ENCODE results near the gene EPAS1. TPM values are rescaled to one million over a fixed set of nuclear protein-coding genes. Genes with fewer than 3 reads are reported as not detected.

EPAS1 gene
- polyA plus RNA-seq, 4 donors = 39.2 to 62.4 (median 43.0) TPM

DNA sequence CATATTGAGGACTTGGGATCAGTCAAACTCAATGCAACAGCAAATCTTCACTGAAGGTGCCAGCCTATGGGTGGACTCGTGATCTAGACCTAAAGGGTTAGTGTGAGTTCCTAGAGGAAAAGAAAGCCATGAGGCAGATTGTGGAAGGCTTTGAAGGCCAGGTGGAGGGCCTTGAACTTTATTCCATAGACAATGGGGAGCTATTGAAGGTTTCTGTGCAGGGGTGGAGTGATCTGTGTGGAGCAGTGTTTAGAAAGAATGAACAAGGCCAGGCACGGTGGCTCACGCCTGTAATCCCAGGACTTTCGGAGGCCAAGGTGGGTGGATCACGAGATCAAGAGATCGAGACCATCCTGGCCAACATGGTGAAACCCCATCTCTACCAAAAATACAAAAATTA, 61.5 kb downstream of the EPAS1 start:
- no peak for DNase-seq (ENCODE audit: low read depth in 4 of 4, low spot score in 2 of 4)

DNA sequence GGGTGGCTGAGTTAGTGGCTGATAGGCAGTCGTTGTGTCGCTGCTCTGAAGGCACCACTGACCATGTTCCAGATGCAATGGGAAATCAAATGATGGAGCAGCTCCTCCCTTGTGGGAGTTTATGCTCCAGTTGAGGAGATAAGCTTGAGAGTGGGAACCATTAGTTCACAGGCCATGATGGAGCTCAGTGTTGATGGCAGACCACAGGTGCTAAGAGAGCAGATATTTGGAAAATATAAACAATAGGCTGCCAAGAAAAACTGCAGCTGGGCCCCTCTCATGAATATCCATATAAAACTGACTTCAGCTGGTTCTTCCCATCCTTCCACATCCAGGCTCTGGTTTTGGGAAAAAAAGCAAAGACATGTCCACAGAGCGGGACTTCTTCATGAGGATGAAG, 63.1 kb downstream of the EPAS1 start:
- no peak for DNase-seq (ENCODE audit: low read depth in 4 of 4, low spot score in 2 of 4)

DNA sequence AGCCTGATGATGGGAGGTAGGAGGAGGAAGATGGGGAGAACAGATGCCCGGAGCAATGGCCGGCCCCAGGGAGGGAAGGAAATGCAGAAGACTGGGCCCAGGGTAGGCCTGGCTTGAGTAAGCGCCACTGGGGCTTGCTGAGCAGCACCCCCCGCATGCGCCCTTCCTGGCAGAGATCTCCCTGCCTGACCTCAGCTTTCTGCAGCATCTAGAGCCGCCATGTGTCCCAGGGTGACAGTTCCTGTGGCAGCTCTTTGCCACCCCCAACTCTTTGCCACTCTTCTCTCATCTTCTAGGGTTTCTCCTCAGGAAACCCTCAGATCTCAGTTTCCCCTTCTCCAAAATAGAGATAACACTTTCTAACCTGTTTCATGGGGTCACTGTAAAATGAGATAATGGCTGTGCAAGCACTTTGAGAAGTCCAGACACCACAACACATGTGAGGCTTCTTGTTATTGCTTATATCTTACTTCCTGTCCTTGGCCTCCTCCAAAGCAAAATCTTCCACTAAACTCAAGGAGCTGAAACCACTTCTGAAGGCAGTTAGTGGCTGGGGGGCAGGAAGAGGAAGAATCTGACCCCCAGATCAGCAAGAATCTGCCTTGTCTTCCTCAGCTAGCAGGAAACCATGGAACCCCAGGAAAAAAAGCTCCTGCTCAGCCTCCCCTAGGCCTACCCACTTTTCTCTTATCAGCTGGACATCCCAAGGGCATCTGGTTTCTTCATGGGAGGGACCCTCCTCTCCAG, 64.9 kb downstream of the EPAS1 start:
- no peak for DNase-seq (ENCODE audit: low read depth in 4 of 4, low spot score in 2 of 4)

DNA sequence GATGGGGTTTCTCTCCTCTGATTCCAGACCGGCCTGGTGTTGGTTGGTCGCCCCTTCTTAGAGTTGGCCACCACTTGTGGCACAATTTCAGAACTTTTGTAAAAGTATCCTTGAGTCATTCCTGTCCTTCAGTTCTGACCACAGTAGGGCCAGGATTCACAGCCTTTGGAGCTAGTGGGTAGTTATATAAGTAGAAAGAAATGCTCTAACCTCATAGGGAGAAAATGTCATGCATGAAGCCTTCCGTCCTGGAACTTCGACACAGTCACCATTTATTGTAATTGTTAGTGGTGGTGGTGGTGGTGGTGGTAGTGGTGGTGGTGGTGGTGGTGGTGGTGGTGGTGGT, 65.4 kb downstream of the EPAS1 start:
- no peak for DNase-seq (ENCODE audit: low read depth in 4 of 4, low spot score in 2 of 4)

DNA sequence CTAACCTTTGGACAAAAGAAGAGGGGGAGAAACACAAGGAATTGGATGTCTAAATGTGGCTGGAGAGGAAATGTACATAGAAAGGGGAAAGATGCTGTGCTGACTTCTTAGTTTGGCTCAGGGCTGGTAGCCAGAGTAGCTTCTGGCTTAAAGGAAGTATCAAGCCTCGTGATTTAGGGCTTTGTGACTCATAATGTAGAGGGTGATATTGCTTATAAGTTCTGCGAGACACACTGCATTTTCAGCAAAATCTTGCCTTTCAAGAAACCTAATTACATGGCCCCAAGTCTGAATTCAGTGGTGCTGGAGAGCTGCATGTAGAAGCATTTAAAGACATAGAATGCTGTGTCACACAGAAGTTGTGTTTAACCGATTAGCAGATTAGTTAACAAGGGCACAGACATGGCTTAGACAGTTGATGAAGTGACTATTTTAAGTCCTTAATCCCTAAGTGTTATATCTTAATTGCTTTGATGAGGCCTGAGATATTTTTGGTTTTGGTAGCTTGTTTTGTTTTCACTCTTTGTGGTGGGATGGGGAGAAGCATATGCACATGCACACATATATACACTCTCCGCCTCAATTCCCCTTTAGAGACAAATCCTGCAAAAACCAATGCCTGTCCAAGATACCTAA, 66.4 kb downstream of the EPAS1 start:
- no peak for DNase-seq (ENCODE audit: low read depth in 4 of 4, low spot score in 2 of 4)

DNA sequence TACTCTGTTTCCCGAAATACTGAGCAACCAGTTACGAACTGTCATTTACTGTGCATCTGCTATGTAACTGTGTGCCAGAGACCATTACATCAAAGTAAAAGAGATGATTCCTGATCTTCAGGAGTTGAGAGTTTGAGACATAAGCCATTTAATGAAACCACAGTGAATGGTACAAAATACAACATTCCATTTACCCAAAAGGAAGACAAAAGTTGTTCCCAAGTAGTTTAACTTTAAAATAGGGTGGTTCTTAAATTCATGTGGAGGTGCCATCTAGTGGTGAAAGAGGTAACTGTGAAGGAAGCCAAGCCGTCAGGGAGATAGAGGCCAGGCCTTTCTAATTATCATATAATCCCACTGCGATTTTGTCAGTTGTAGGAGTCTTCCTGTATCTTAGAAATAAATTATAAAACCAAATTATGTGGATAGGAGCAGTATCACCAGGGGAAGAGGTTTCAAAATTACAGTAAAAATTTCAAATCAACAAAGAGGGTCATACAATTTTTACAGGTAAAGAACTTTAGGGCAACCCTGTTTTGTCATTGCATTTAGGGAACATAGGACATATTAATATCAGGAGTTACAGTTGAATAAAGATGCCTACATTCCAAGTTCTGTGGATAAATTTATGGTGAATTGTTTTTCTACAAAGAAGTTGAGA, 67.7 kb downstream of the EPAS1 start:
- DNase-seq (ENCODE audit: low read depth in 4 of 4, low spot score in 2 of 4) = no peak

DNA sequence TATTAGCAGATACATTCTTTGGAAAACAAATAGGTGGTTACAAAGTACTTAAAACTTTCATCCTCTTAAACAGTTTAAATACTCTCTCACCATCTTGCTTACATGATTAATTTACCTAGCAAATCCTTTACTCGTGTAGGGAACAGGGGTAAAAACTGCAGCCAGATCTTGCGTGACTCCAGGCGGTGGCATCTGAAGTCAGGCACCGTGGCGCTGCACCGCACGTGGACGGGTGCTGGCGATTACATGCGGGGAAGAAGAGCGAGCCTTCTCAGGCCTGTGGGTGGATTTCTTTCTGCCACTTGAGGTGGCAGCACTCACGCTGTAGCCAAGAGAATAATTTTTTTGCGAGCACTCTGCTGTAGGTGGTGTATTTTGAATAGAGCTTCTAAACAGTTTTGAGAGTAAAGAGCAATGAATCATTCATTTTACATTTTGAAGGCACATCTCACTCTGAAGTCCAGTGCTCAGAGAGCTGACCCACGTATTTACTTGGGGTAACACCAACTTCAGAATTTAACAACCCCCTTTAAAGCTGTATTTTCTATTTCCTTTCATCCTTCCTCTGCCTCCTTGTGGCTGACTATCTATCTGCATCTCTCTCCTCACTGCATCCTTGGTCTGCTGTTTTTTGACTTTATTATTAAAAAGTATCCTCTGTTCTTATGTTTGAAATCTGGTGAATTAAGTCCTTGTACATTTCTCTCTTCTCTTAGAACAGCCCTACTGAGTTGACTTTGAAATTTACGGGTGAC, 68.9 kb downstream of the EPAS1 start:
- DNase-seq (ENCODE audit: low read depth in 4 of 4, low spot score in 2 of 4) = no peak

DNA sequence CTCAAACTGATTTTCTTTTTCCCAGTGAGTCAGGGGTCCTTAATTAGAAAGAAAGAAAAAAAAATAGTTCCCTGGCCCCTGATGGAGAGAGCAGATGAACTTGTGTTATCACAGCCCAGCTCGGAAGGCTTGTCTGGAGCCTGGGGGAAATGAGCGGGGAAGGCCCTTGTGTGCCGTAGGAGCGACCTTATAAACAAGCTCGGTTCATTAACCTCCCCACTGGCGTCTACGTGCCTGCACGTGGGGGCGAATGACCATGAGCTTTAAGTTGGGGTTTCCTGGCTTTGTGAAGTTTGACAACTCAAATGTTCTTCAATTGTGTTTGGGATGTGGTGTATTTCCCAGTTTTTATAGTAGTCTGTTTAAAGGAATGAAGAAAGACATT, 69.5 kb downstream of the EPAS1 start:
- no peak for DNase-seq (ENCODE audit: low read depth in 4 of 4, low spot score in 2 of 4)

DNA sequence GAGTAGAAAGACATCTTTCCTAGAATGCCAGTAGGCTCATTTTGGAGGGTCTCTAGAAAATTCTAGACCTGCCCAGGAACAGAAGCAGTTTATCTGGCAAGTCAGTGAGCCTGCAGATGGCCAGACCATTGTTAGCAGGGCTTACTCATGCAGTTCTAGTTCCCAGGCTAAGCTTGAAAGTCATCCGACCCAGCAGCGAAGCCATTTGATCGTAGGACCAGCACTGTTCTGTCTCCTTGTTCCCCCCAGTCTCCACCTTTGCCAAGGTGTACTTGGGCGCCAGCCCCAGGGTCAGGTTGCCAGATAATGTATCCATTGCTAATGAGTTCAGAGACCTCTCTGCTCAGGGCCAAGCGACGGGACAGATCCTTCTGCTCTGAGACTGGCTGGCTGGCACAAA, 70.1 kb downstream of the EPAS1 start:
- DNase-seq (ENCODE audit: low read depth in 4 of 4, low spot score in 2 of 4) = no peak

DNA sequence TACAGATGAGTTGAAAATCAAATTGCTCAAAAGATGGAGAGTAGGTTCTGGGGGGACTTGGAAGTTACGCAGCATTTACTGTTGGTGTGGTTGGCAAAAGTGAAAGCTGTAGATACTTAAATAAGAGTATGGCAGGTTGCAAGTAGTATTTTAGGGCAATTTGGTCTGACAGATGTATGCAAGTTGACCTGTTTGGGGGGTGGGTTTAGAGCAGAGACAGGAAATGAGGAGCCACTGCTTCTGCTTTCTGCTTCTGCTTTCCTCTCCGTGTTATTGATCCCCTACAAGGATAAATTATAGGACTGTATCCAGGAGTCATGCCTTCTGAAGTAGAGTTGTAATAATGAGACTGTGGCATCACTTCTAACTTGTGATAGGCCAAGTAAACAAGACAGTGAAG, 71.2 kb downstream of the EPAS1 start:
- DNase-seq (ENCODE audit: low read depth in 4 of 4, low spot score in 2 of 4) = no peak

DNA sequence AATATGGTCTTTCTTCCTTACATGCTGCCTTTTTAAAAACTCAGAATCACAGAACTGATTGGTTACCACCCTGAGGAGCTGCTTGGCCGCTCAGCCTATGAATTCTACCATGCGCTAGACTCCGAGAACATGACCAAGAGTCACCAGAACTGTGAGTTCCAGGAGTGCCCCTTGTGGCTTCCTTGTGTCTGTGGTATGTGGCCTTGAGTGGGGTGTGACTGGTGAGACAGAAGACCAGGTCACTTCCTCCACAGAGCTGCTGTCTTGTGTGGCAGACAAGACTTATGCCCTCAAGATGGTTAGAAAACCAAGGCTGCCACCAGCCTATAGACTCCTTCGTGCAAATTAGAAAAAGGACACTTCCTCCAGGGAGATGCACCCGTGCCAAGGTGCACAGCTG, 72.6 kb downstream of the EPAS1 start:
- no peak for DNase-seq (ENCODE audit: low read depth in 4 of 4, low spot score in 2 of 4)

DNA sequence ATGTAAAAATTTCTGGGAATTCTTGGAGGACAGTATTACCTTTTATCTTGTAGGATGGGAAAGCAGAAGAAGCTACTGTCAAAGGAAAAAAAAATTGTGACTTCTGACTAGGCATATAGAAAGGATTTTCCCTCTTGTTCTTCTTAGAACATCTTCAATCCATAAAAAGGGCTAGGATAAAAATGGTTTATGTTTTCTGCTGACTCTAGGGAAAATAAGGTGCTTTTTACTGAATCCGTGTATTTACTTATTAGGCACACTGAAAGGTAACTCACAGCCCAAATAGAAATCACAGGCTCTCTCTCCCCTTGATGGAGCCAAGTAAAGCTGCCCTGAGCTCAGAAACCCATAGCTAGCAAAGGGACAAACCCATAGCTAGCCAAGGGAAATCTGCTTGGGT, 74.6 kb downstream of the EPAS1 start:
- no peak for DNase-seq (ENCODE audit: low read depth in 4 of 4, low spot score in 2 of 4)

DNA sequence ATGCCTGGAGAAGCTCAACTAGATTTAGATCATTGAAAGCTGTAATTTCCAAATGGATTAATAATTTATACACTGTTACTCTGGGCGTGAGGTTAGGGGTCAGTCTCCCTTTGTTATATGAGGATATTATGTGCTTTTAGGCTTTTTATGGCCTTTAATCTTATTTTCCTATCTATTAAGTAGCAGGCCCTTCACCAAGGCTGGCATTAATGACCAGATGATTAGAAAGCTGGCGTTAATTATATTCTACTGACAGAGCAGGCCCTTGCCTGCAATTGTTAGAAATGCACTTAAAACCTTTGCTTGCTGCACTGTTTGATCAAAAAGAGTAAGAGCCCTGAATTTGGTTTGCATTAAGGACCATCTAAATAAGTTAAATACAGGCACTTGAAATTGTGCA, 75.3 kb downstream of the EPAS1 start:
- no peak for DNase-seq (ENCODE audit: low read depth in 4 of 4, low spot score in 2 of 4)

DNA sequence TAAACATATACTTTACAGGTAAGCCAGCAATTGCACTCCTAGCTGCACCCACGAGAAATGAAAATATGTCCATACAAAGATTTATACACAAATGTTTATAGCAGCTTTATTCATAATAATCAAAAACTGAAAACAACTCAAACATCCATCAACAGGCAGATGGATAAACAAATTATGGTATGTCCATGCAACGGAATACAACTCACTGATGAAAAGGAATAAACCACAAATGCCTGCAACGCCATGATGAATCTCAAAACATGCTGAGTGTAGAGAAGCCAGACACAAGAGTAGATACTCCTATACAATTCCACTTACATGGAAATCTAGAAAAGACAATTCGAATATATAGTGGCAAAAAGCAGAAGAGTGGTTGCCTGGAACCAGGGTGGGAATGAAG, 76.0 kb downstream of the EPAS1 start:
- DNase-seq (ENCODE audit: low read depth in 4 of 4, low spot score in 2 of 4) = no peak

DNA sequence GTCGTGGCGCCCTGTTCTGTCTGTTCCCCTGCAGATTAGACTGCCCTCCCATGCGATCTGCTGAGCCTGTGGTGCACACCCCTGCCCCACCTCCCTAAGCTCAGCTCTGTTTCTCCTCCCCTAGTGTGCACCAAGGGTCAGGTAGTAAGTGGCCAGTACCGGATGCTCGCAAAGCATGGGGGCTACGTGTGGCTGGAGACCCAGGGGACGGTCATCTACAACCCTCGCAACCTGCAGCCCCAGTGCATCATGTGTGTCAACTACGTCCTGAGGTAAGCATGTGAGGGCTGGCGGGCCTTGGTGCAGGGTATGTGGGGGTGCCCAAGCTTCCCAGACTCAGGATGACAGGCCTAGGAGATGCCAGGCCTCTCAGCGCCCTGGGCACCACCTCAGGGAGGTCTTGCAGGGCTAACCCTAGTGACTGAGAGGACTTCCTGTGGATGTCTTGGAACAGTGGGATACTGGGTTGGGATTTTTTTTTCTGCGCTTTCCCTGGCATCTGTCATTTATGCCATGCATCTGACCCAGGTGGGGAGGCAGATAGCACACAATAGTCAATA, 78.4 kb downstream of the EPAS1 start:
- no peak for DNase-seq (ENCODE audit: low read depth in 4 of 4, low spot score in 2 of 4)

DNA sequence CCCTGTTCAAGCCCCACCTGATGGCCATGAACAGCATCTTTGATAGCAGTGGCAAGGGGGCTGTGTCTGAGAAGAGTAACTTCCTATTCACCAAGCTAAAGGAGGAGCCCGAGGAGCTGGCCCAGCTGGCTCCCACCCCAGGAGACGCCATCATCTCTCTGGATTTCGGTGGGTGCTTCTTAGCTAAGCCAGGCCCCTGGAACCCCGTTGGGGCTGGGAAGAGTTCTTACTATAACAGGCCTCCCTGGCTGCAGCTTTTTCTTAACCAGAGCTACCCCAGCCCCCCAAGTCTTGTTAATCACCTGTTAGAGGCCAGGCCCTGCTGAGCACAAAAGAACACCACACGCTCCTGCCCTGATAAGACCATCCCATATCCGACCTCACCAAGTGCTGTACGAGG, 79.4 kb downstream of the EPAS1 start:
- DNase-seq (ENCODE audit: low read depth in 4 of 4, low spot score in 2 of 4) = no peak

DNA sequence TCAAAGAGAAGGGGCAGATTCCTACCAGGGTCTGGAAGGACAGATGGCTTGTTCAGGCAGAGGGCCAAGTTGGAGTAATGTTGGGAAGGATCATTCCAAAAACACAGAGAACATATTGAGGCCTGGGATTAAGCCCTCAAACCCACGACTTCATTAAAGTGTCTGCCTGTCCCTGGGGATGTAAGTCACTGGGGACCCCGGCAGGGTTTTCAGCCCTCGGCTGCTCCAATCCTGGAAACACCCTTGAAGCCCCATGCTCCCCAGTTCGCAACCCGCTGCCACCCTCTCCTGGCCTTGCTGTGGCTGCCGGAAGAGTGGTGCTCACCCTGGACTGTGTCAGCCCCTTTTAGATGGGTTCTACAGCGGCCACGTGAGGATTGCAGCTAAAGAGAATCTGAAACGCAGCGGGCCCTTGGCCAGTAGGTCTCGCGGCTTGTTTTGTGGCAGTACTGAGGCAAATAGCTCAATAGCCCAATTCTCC, 79.9 kb downstream of the EPAS1 start:
- DNase-seq (ENCODE audit: low read depth in 4 of 4, low spot score in 2 of 4) = no peak

DNA sequence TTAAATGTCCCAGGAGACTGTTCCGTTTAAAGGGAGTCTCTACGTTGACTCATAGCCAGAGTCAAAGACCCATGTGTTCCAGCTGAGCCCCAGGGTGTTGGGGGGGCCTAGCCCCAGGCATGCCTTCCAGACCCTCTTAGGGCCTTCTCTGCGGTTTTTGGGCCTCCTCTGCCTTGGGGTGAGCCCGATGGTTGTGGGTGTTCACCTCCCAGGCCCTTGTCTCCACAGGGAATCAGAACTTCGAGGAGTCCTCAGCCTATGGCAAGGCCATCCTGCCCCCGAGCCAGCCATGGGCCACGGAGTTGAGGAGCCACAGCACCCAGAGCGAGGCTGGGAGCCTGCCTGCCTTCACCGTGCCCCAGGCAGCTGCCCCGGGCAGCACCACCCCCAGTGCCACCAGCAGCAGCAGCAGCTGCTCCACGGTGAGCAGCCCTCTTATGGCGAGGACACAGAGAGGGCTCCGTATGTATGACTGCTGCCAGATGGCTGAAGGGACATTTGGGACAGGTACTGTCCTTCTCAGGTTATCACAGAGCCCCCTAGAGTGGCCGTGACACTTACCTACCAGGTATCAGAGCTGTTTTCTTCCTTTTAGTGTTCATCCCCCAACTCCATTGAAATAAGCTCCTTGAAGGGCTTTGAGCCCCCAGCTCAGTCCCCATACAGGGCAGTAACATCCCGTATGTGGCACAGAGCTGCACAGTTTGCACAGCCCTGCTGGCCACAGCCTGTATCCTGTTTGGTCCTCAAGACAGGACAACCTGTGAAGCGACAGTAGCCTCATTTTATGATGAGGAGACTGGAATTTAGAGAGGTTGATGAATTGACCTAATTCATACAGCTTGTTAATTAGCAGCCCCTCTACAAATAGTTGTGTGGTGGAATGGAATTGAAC, 80.7 kb downstream of the EPAS1 start:
- DNase-seq (ENCODE audit: low read depth in 4 of 4, low spot score in 2 of 4) = no peak

DNA sequence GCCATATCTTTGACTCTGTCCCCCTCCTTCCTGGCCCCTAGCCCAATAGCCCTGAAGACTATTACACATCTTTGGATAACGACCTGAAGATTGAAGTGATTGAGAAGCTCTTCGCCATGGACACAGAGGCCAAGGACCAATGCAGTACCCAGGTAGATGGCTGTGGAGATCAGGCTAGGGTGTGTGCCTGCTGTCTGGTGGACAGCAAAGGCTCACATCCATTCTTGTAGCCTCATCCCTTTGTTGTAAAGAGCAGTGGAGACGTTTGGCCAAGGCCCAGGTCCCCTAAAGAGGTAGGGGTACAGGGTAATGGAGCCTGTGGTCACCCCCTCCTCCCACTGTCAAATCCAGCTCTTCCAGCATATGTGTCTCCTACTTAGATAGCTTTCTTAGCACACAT, 81.4 kb downstream of the EPAS1 start:
- DNase-seq (ENCODE audit: low read depth in 4 of 4, low spot score in 2 of 4) = no peak
